Stomach (tissue), 4 donors: ENCODE data around the gene CFAP100.

ENCODE experiments used
- CTCF ChIP-seq, 7 experiments: fragments of 450-650 bp in 4 of 7; fragments of 200-600 bp in 3 of 7; sonication (generic) in 3 of 7; IDR thresholded peaks; one replicate each; pipeline ENCODE4 v1.5.1; 2016 to 2019; ENCODE audit warnings: antibody characterized with exemption in 7 of 7, control low read depth in 2 of 7, mild to moderate bottlenecking in 1 of 7
- EP300 ChIP-seq: sonication (generic); formaldehyde crosslinking; IDR thresholded peaks from one replicate; pipeline ENCODE4 v1.6.1; 2017; ENCODE audit warnings: antibody characterized with exemption
- POLR2A ChIP-seq, 4 donors: fragments of 450-650 bp; IDR thresholded peaks; one replicate each; pipeline ENCODE4 v1.6.1; 2016; ENCODE audit warnings: antibody characterized with exemption in 4 of 4, control low read depth in 2 of 4, mild to moderate bottlenecking in 1 of 4, moderate library complexity in 1 of 4
- POLR2AphosphoS5 ChIP-seq, 3 donors: sonication (generic); formaldehyde crosslinking; IDR thresholded peaks; one replicate each; pipeline ENCODE4 v1.6.1; 2016; ENCODE audit warnings: antibody characterized with exemption in 3 of 3

GRCh38 chr3:126466886-126467610 is 72.3 kb downstream of the CFAP100 start:
- no peak for TF ChIP-seq CTCF (IDR thresholded peaks at IDR 0.05)
- TF ChIP-seq POLR2A (IDR thresholded peaks at IDR 0.05): no peak
- no peak for TF ChIP-seq POLR2AphosphoS5 (IDR thresholded peaks at IDR 0.05)
- TF ChIP-seq EP300: no peak
